GM18498 (cell line): ENCODE measurements around the gene PHOSPHO1.
"Not testable (repeated sequence)": the region's sequence is repeated elsewhere in the genome, so short reads cannot be mapped to it uniquely, and the experiment has no call there.

Experiments used
- ATAC-seq: cut with Tn5 transposase; IDR thresholded peaks from one replicate; pipeline ENCODE4 v1.9.1; 2021; ENCODE audit warnings: mild to moderate bottlenecking, moderate library complexity; ENCODE audit not compliant: unreplicated experiment

Gene PHOSPHO1, protein sequence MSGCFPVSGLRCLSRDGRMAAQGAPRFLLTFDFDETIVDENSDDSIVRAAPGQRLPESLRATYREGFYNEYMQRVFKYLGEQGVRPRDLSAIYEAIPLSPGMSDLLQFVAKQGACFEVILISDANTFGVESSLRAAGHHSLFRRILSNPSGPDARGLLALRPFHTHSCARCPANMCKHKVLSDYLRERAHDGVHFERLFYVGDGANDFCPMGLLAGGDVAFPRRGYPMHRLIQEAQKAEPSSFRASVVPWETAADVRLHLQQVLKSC

DNA sequence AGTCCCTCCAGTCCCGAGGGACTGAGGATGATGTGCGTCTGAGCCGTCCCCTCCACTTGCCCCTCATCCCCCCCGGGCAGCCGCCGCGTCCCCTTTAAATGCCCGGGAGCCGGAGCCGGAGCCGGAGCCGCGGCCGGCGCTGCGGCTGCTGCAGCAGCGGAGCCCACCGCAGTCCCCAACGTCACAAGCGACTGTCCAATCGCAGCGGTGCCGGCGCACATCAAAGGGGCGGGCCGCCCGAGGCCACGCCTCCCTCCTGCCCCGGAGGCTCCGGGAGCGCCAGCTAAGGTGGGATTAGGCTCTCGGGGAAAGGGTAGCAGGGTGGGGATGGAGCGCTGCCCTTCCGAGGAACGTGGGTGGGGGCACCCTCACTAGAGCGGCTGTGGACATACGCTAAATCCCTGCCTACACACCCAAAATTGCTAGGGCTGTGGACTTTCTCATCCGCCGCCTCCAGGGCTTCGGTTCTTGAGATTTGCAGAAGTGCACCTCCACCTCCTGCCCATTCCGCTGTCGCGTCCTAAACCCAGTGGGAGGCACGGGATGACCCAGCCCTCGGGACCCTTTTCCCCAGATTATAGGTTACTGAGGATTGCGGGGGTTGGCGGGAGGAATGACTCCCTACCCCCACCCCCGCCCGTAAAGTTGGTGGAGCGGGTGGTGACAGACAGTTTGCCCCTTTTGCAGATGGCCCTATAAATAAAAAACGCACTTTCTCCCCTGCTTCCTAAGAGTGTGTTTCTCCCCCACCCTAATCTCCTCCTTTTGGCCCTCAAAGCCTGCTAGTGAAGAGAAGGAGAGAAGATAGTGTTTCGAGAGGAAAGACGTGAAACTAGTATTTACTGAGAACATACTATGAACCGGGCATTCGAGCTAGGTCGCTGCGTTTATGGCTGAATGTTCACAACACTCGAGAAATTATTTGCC lies at the start of gene PHOSPHO1:
Gene PHOSPHO1 (minus strand): TSS at position 152 of the 927 bp plus-strand sequence. CDS start 4,096 bp downstream, outside the sequence.
- peak; percentile 92 for ATAC-seq

DNA sequence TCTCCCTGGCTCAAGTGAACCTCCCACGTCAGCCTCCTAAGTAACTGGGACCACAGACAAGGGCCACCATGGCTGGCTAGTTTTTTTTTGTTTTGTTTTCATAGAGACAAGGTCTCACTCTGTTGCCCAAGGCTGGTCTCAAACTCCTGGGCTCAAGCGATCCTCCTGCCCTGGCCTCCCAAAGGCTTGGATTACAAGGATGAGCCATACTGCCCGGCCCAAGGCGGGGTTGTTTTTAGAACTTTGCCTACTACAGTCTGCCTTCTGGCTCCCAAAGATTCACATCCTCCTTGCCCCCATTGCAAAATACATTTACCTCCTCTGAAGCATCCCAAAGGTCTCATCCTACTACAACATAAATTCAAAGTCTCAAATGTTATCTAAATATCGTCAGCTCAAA lies 49.5 kb upstream of the PHOSPHO1 start:
- ATAC-seq = no peak

DNA sequence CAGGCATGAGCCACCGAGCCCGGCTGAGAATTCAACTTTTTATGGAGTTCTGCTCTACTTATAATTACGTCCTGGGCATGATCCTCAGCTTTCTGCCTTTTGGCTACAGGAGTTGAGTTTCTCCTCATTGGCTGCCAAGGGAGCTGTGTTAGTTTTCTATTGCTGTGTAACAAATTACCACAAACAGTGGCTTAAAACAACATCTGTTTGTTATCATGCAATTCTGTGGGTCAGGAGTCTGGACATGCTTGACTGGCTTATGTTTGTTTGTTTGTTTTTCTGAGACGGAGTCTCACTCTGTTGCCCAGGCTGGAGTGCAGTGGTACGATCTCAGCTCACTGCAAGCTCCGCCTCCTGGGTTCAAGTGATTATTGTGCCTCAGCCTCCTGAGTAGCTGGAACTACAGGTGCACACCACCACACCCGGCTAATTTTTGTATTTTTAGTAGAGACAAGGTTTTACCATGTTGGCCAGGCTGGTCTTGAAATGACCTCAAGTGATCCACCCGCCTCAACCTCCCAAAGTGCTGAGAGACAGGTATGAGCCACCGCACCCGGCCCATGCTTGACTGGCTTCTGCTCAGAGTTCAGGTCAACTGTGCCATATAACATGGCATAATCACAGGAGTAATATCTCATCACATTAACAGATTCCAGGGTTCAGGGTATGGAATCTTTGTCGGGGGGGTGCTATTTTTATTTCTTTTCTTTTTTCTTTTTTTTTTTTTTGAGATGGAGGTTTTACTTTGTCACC lies 48.9 kb upstream of the PHOSPHO1 start:
- not testable (repeated sequence) for ATAC-seq

DNA sequence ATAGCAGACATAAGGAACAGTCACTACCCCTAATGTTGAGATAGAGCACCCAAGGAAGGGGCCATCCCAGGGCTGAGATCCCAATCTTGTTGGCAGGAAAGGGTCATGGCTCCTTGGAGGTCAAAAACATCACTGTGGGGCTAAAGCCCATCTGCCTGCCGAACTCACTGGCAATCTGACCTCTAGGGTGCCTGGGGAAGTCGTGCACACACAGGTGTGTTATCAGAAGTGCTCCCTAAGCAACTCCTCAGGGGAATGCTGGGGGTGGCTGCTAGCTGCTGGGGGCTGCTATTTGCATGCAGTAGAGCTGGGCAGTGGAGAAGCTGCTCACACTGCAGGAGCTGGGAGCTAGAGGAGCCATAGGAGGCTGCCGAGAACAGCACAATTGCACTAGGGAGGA lies 47.5 kb upstream of the PHOSPHO1 start:
- no peak for ATAC-seq

DNA sequence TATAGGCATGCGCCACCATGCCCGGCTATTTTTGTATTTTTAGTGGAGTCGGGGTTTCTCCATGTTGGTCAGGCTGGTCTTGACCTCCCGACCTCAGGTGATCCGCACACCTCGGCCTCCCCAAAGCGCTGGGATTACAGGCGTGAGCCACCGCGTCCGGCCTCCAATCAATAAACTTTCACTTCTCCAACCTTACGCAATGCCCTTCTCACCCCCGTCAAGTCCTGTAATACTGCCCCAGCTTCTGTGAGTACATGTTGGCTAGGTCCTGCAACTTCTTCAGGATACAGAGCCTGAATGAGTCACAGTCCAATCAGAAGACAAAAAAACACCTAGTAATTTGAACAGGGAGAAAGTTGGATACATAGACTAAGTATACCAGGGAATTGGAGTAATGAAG lies 47.1 kb upstream of the PHOSPHO1 start:
- no peak for ATAC-seq

DNA sequence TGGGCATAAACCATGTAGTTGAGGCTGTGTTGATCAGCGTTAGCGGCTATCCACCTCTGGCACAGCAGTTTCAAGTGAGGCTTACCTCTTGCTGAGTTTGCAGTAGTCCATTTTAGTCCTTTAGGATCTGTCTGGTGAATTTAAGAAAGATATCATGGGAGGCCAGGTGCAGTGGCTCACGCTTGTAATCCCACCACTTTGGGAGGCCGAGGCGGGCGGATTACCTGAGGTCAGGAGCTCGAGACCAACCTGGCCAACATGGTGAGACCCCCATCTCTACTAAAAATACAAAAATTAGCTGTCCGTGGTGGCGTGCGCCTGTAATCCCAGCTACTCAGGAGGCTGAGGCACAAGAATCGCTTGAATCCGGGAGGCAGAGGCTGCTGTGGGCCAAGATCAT lies 45.4 kb upstream of the PHOSPHO1 start:
- ATAC-seq = not testable (repeated sequence)

DNA sequence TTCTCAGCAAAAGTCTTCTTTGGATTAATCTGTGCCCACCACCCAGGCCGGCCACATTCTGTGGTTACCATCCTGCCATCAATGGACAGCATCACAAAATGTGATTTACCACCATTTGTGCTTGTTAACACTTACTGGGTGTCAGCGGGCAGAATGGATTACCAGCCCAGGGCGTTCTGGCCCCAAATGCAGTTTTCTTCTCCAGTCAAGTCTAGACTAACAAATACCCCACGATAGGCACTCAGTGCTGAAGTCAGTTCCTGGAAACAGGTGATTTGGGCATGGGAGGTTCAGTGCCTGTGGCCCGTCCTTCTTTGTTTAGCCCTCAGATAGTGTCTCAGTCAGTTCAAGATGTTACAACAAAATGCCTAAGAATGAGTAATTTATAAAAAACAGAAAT lies 38.8 kb upstream of the PHOSPHO1 start:
- no peak for ATAC-seq

DNA sequence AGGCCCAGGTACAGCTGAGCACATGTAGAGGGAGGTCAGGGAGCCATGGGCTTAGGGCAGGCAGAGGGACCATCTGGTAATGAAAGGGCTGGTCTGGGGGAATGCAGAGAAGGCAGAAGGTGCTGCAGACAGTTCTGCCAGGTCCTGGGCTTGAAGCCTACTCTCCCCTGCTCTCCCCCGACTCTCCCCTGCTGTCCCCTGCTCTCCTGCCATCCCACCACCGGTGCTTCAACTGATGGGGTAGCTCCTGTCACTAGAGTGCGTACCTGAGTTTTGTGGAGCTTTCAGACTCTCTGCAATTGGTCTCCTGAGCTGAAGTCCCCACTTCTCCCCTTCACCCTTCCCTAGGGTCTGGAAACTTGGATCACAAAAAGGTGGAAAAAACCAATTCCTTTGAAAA lies 37.3 kb upstream of the PHOSPHO1 start:
- no peak for ATAC-seq

DNA sequence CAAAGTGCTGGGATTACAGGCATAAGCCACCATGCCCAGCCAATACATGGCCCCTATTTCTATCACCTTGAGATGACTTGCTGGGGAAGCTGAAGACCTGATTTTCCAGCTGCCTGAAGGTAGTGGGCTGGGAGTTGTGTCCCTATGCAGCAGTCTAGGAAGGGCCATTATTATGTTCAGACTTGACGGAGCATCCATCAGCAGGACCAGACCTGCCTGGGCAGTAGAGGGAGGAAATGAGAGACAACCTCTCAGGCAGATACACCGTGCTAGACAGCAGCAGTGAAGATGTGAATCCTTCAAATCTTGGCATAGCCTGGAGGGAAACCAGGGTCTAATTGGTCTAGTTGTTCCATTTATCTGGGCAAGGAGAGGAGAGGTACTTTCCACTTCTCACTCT lies 35.6 kb upstream of the PHOSPHO1 start:
- ATAC-seq = no peak

DNA sequence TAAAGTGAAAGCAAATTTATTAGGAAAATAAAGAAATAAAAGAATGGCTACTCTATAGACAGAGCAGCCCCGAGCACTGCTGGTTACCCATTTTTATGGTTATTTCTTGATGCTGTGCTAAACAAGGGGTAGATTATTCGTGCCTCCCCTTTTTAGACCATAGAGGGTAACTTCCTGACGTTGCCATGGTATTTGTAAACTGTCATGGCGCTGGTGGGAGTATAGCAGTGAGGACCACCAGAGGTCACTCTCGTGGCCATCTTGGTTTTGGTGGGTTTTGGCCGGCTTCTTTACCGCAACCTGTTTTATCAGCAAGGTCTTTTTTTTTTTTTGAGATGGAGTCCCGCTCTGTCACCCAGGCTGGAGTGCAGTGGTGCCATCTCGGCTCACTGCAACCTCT lies 31.0 kb upstream of the PHOSPHO1 start:
- not testable (repeated sequence) for ATAC-seq

DNA sequence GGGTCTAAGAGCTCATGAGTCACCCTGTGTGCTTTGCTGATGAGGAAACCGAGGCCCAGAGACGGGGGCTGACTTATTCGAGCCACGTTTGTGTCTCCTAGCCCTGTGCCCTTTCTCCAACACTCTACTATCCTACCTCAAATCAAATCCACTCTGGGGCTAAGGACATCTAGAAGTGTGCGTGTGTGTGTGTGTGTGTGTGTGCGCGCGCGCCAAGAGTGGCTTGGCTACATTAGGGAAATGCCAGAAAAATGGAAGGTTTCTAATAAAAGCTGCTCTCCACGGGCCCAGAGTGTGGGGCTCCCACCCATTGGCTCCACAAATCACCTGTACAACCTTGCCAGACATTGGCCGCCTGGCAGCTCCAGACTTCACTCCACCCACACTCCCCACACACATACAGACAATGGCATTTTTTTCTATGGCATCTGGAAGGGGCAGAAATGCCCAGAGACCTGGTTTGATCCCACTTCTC lies 30.3 kb upstream of the PHOSPHO1 start:
- no peak for ATAC-seq

DNA sequence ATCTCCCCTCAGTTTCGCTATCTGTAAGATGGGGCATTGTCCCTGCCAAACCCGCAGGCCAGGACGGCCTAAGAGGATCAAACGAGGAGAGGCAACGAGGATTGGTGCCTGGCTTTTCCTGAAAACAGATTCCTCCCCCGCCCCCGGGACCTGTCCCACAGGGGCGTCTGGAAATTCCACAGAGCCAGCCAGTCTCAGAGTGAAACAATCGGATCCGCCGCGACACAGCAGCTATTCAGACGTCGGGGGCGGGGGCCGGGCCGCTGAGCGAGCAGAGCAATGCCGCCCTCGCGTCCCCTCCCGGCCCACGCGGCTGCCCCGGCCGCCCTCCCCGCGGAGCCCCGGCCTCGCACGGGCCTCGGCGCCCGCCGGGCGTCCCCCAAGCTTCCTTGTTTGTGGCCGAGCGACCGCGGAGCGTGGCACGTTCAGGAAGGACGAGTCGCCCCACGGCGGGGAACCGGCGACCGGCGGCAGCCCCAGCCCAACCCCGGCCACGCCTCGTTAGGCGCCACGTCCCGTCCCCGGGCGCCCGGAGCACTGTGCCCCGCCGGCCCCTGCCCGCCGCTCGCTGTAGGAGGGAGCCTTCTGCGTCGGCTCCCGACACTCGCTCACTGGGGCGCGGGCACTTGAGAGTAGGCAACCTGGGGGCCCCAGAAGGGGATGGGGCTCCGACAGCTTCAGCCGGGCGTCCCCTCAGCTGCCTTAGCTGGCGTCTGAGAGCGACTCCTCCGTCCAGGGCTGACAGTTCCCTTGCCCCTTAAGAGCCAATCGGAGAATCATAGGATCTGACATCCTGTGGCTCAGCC lies 29.6 kb upstream of the PHOSPHO1 start:
- ATAC-seq = peak; percentile 59

DNA sequence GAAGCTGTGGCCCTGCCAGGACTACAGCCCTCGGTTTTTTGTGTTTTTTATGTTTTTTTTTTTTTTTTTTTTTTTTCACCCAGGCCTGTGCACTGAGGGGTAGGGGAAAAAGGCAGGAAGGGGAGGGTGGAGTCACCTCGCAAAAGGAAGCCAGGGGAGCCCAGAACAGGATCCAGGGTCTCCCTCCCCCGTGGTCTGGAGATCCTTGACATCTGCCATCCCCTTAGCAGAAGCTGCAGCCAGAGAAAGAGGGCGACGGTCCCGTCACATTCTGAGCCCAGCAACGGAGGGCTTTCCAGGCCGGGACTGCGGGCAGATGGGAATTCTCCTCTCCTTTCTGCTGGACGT lies 29.1 kb upstream of the PHOSPHO1 start:
- ATAC-seq = no peak

DNA sequence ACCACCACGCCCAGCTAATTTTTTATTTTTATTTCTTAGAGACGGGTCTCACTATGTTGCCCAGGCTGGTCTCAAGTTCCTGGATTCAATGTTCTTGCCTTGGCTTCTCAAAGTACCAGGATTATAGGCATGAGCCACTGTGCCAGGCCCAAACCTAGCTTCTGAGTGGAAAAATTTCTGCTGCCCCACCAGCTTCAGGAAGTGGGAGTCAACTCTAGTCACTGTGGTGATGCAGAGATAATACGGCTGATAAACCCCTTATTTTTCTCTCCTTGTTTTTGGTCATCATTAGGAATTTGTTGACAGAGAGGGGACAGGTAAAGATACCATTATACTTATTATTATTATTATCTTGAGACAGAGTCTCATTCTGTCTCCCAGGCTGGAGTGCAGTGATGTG lies 27.8 kb upstream of the PHOSPHO1 start:
- no peak for ATAC-seq

DNA sequence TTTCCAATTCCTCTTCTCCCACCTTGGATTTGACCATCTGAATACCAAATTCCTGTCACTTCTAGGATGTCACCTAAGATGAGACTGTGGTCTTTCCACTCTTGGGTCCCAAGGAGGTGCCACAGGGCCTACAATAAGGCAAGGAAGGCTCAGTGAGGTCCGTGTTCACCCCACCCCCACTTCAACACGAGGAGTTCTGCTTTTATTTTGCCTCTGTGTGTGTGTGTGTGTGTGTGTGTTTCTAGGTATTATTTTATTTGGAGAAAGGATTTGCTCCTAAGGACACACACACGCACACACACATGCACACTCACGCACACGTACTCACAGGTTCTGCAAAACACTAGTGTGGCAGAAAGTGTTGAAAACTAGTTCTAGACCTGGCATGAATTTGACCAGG lies 24.5 kb upstream of the PHOSPHO1 start:
- ATAC-seq = no peak

DNA sequence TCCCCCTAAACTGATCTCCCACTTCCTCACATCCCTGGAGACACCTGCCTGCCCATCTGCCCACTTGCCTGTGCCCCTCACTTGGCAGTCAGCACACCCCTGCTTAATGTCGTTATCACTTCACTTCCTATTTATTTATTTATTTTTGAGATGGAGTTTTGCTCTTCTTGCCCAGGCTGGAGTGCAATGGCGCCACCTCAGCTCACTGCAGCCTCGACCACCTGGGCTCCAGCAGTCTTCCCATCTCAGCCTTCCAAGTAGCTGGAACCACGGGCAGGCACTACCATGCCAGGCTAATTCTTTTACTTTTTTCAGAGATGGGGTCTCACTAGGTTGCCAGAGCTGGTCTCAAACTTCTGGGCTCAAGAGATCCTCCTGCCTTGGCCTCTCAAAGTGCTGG lies 23.5 kb upstream of the PHOSPHO1 start:
- no peak for ATAC-seq

DNA sequence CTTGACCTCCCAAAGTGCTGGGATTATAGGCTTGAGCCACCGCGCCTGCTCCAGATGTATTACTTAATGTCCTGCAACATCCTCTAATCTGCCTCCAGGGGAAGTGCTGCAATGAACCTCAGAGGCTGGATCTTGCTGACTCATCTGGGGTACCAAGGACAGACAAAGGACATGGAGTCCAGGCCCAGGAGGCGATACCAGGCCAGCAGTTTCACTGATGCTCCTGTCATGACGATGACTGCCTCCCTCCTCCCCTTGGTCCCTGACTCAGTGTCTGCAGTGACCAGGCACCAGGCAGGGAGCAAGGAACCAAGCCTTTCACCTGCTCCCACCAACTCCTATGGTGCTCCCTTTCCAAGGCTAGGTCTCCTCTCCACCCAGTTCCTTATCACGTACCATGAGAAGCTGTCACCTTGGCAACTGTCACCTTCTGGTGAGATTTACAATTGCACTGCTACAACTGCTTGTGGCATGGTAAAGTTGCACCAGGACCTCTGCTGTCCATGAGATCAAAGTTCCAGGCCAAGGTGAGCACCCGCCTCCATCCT lies 21.6 kb upstream of the PHOSPHO1 start:
- ATAC-seq = no peak

DNA sequence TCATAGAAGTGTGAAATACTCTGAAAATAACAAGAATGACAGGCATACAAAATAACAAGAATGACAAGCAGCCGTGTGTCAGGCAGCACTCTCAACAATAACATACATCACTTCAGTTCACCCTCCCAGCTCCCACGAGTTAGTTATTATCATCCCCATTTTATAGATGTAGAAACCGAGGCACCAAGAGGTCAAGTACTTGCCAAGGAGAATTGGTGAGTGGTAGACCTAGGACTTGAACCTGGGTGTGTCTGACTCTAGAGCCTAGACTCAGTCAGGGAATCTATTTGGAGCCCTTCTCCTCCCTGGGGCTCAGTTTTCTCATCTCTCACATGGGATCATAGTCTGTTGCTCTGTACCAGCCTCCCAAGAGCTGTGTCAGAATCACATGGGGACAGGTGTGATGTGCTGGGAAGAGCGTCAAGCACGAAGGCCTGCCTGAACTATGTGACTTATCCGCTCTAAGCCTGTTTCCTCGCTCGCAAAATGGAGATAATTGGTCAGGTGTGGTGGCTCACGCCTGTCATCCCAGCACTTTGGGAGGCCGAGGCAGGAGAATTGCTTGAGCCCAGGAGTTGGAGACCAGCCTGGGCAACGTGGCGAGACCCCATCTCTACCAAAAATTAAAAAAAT lies 19.4 kb upstream of the PHOSPHO1 start:
- ATAC-seq = no peak

DNA sequence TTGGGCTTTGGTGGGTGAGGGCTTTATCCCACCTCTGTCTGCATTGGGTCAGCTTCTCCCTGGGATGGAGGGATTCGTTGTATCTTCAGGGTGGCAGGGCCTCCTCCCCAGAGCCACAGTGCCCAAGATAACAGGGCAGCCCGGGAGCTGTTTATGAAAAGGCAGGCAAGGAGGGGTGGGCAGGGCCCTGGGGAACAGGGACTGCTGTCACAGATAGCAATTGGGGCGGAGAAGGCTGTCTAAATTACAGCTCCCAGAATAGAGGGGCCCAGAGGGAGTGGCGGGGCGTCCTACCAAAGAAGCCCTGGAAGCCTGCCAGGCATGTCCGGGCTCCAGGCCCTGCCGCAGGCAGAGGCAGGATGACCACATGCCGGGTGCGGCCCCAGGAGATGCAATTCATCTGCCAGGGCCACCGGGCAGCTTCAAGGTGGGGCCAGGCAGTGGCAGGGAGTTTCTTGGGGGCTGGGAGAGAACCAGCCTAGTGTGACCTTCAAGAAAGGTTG lies 18.8 kb upstream of the PHOSPHO1 start:
- ATAC-seq = no peak

DNA sequence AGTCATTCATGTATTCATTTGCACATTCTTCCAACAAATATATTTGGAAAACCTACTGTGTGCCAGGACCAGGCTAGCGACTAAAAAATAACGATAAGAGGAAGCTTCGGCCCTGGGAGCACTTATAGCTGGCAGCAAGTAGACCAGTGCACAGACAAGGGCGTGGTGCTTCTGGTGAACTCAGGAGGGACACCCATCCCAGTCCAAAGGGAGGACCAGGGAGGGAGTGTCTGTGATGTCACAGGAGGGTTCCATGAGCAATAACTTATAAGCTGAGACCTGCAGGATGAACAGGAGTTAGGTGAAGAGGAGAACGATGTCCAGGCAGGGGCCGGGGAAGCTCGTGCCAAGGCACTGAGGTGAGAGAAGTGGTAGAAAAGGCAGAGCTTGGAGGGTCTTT lies 17.4 kb upstream of the PHOSPHO1 start:
- no peak for ATAC-seq
